Raji (cell line): Measurements from ENCODE around the gene NAV2.

Source experiments
- POLR2A ChIP-seq: IDR thresholded peaks from 2 replicates; pipeline ENCODE4 v1.6.1; 2011; ENCODE audit warnings: low read depth, low read length, control low read depth; ENCODE audit not compliant: insufficient read depth

NAV2 gene

DNA sequence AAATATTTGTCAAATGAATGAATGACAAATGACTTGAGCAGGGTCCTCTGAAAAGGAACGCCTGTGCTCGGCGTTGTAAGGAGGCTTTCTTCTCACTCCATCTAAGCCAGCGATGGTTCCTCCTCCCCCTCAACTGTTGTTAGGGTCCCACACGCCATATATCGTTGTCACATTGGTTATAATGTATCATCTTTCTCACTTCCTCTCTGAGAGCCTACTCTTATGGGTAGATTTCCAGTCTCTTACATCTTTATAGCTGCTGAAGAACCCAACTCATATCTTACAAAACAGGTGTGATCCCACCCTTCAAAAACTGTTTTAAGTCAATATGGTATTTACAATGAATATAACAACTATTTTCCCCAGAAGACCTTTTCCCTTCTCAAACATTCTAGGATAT, 81.5 kb downstream of the NAV2 start:
- no peak for TF ChIP-seq POLR2A

DNA sequence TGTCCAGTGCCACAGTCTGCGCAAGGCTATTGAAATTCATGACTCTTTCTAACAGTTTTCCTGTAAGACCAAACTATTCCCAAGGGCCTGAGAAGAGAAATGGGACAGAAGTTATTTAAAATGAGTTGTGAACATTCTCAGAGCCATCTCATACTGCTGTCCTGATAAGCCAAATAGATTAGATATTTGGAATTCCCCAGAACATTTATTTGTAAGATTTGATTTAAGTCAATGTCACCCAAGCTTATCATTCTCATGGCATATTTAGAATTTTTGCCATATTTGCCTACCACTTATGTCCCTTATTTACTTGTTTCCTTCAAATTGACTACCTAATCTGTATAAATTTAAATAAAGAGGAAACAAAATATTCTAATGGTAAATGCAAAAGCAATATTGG, 82.4 kb downstream of the NAV2 start:
- no peak for TF ChIP-seq POLR2A

DNA sequence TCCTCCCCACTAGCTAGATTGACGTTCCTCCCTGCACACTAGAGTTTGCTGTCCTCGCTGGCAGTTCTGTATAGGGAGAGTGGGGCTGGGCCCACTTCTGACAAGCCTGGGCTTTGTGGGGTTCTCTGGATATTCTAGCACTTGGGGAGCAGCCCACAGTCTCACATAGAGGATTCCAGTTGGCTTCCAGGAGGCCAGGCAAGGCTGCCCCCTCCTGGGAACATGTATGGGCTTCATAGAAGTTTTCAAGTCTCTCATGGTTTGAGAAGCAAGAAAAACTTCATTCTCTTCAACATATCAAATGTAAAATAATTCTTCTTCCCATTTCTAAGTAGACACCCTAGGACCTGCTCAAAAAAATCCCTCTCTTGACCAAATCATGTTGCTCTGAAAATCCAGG, 87.5 kb downstream of the NAV2 start:
- no peak for TF ChIP-seq POLR2A

DNA sequence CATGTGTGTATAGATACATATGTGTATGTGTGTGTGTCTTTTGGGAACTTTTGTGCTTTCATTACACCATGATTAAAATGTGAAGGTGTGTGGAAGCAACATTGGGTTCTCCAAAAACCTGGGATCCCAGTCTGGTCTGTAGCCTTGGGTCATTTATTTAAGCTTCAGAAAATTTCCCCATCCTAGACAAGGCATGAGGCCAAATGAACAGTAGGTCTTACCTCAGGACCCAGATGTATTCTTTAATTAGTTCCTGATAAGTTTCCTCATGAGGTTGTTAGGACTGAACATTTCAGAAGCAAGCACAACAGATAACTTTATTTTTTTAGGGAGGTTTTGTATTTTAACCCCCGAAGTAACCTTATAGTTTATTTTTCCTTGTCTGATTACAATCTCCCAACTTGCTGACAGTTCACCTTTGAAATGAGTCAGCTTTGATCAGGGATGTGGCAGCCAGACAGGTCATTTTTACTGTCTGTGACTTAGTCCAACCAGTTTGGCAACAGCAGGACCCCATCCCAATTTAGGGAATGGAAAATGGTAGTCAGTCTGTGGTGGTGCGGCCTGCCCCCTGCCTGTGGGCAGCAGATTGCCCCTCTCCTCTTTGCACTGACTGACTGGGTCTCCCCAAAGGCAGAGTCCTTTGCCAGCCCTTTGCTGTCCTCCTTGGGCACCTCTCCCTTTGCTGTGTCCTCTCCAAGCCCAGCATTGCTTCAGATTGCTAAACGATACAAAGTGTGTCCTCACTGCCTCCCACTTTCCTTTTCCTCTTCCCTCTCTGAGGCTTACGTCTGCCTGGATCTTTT, 88.3 kb downstream of the NAV2 start:
- no peak for TF ChIP-seq POLR2A

DNA sequence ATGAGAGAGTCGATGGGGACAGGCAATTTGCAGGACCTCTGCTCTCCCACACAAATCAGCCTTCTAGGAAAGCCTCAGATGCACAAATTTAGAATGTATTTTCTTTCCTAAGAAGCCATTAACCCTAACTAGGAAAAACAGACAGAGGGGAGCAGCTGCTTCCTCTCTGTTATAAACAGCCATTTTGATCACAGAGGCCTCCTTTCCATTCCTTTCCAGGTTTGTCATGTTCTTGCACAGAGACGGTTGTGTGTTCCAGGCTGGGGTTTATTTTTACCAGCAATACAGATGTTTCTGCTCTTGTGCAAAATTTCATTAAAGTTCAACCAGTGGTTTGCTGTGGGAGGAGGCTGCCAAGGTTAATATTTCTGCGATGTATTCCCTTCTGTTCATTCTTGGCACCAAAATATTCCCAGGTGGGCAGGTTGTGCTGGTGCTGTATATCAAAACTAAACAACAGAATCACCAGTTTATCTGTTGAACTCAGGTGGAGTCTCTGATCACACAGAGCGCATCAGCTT, 90.2 kb downstream of the NAV2 start:
- TF ChIP-seq POLR2A = no peak

DNA sequence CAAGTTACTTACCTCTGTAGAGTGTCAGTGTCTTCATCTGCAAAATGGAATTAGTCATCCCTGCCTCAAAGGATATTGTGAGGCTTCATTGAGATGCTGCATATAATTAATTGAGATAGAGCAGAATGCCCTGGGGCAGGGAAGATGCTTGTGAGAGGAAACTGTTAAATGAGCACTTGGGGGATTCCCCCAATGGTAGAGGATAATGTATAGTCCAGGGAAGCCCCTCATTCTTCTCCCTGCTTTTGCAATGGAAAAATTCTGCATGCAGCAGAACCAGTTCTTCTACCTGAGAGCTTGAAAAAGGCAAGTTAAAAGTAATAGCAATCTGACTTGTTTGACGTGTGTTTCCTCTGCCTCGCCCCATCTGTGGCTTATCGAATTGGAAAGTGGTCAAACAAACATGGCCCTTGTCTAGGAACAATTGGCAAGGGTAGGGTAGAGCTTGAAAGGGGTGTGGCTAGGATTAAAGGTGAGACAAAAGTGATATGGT, 90.9 kb downstream of the NAV2 start:
- TF ChIP-seq POLR2A = no peak

DNA sequence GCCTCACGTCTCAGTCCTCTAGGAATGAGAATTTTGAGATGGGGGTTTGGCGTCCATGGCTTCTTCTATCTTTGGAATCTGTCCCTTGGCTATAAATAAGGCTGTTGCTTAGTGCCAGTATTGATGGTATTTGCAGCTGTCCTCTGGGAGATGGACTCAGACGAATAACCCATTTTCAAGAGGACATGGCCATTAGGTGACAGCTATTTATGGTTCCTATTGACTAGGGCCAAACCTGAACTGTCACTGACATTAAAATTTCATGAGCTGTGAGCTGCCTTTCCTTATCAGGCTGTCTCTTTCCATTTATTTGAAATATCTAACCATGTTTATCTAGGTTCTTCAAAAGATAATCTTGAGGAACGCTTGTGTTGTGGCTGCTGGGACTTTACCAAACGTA, 92.7 kb downstream of the NAV2 start:
- no peak for TF ChIP-seq POLR2A

DNA sequence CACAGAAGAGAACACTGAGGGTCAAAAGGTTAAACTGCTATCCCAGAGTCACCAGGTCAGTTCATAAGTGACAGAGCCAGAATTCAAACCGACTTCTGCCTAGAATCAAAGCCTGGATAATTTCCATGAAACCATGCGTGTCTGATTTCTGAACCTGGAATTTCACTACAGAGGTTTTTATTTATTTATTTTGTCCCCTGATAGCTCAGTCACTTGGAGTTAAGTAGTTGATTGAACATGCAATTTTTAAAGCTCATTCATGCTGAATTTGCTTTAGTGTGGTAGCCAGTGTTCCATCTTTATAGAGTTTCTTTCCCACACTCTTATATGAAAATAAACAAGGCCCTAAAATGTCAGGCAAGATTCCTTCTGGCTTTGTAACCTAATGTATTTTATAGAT, 93.2 kb downstream of the NAV2 start:
- TF ChIP-seq POLR2A = no peak

DNA sequence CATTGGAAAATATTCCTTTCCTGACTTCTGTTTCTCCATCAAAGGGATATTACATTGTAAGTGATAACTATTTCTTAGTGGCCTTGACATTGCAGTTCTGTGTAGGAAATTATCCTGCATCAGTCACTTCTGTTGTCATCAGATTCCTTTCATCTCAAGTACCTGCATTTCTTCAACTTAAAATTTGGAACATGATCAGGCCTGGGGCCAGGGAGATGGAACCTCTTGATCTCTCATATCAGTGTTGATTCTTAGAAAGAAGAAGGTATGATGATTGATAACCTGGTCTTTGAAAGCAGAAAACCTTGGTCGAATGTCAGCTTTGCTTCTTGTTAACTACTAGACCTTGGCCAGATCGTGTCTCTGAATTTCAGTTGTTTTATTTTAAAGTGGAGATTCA, 93.6 kb downstream of the NAV2 start:
- no peak for TF ChIP-seq POLR2A

DNA sequence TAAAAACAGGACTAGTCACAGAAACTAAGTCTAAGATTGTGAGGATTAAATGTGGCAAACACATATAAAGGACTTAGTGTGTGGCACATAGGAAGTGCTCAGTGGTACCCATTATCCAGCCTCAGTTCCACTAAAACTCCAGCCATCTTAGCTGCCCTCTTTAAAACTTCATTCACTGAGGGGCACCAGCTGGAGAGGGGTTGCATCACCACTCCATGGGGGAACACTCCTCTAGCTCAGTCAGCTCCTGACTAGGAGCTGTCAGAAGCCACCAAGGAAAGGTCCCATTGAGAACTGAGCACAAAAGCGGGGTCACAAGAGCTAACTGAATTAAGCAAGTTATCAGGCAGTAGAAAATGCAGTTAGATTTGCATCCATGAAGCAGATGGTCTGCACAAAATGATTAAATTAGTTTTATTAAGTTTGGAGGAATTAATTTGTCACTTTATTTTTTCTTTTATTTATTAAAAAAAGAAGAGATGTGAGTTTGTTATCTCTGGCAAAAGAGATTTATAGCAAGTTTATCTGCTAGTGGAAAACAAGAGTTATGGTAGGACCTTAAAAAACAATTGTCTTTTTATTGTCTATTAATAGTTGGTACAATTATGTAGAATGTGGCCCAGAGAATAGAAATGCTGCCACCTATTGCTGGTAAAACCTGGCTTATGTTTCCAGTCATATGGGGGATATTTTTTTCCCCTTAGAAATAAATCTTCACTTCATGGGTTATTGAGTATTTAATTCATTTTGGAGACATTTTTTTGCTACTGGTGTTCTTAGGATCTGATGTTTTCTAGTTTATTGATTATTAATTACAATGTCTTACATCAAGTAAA, 95.7 kb downstream of the NAV2 start:
- no peak for TF ChIP-seq POLR2A

DNA sequence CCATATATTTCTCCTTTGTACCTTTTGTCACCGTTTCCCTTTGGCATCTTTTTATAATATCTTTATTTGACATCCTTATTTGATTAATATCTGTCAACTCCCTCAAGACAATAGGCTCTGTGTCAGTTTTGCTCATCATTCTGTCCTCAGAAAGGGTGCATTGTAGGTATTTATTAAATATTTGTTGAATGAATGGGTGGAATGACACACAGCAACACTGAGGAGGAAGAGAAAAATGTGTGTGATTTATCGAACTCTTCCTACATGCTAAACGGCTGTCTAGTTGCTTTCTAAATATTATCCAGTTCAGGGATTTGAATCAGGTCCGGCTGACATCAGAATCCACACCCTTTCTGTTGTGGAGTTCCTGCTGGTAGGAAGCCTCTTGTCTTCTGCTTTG, 98.2 kb downstream of the NAV2 start:
- no peak for TF ChIP-seq POLR2A

DNA sequence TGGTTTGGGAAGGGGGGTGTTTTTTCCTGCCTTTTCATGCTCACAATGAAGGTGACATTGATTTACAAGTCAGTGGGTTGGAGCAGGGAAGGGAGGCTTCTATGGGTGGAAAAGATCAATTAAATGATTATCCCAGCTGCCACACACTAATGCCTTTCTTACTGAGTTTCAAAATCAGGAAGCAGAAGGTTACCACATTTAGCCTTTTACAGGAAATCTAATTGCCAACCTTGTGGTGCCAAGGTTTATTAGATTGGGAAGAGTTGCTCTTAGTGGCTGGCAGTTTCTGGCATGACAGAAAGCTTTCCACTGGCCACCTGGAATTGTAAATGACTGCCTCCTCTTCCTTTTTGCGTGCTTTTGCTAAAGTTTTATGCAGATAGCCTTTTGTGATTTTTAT, 98.7 kb downstream of the NAV2 start:
- no peak for TF ChIP-seq POLR2A

DNA sequence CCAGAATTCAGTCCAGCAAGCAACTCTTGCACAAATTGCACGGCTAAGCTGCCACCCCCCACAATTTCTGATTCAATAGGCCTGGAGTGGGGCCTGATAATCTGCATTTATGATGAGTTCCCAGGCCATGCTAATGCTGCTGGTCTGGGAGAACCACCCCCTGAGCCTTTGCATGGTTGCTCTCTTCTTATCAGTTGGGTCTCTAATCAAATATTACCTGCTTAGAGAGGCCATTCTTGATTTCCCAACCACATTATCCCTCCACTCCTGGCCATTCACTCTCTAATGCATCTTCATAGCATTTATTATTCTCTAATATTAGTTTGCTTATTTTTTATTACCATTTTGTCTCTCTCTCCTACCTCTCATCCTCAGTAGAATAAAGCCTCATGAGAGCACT, 99.5 kb downstream of the NAV2 start:
- no peak for TF ChIP-seq POLR2A

DNA sequence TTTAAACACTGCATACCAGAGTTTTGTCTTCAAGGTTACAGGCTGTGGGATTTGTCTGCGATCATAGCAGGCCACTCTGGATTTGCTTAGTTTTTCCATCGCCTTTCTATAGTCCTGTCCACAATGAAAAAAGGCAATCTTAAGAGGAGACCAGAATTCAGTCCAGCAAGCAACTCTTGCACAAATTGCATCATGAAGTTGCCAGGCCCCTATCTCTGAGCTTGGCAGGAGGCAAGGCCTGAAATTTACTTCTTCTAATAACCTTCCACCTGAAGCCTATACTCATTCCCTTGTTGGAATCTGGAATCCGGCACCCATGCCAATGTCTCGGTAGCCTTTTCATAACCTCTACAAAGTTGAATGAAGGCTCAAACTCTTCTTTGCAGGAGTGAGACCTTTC, 100.1 kb downstream of the NAV2 start:
- no peak for TF ChIP-seq POLR2A

DNA sequence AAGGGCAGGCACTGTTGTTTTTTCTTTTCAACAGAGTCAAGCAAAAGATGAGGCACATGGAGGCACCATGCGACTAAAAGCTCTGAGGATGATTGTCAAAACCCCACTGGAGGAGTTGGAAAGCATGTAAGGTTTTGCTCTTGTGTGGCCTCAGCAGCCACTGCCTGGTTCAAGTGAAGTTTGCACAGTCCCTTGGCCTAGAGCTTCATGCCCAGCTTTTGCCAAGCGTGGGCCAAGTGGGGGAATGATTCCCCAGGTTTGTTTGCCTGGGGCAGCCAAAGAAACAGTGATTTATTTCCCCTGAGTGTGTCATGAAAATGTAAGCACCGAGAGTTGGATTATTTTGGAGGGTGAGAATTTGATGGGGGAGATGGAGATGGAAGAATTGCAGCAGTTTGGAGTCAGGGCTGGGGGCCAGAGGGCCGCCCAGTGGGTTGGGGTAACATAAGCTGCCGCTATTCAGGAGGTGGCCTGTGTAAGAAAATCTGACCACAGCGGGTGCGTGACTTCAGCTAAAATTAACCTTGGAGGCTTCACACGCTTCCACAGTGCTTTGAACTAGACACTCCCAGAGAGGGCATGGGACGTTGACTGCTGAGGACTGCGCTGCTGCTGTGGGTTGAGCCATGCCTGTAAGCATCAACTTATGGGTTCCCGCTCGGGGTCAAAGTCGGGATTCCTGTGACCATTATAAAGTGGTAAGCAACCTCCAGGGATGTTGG, 100.7 kb downstream of the NAV2 start:
- no peak for TF ChIP-seq POLR2A
